HG03196 (cell line): Measurements from ENCODE around the gene TMEM17.

Source experiments
- ATAC-seq: cut with Tn5 transposase; IDR thresholded peaks from one replicate; pipeline ENCODE4 v1.9.1; 2021; ENCODE audit not compliant: unreplicated experiment

TMEM17 gene

GRCh38 chr2:62512384-62512783 lies 6.4 kb upstream of the TMEM17 start:
- ATAC-seq: no peak

GRCh38 chr2:62511636-62512035 lies 5.6 kb upstream of the TMEM17 start:
- ATAC-seq: no peak

GRCh38 chr2:62506421-62506750 lies 391 bp upstream of the TMEM17 start:
- ATAC-seq: peak; percentile 17

- no peak for ATAC-seq
Measured at GRCh38 chr2:62505109-62505749, 766 bp downstream of the TMEM17 start.

GRCh38 chr2:62504657-62505056 lies 1.3 kb downstream of the TMEM17 start:
- ATAC-seq: no peak

GRCh38 chr2:62501794-62502500 lies 4.0 kb downstream of the TMEM17 start:
- ATAC-seq: no peak

- ATAC-seq: no peak
Measured at GRCh38 chr2:62501069-62501468, 4.9 kb downstream of the TMEM17 start.

GRCh38 chr2:62499430-62500060 lies 6.5 kb downstream of the TMEM17 start:
- ATAC-seq: no peak

- ATAC-seq: no peak
Measured at GRCh38 chr2:62498739-62499138, 7.3 kb downstream of the TMEM17 start.

- ATAC-seq: no peak
Measured at GRCh38 chr2:62495761-62496160, 10.2 kb downstream of the TMEM17 start.

- ATAC-seq: no peak
Measured at GRCh38 chr2:62492048-62492447, 13.9 kb downstream of the TMEM17 start.

- ATAC-seq: no peak
Measured at GRCh38 chr2:62489702-62490101, 16.3 kb downstream of the TMEM17 start.

GRCh38 chr2:62489162-62489561 lies 16.8 kb downstream of the TMEM17 start:
- no peak for ATAC-seq

GRCh38 chr2:62486439-62486765 lies 19.6 kb downstream of the TMEM17 start:
- no peak for ATAC-seq

GRCh38 chr2:62485761-62486438 lies 20.1 kb downstream of the TMEM17 start:
- ATAC-seq: no peak

GRCh38 chr2:62482558-62483352 lies 23.2 kb downstream of the TMEM17 start:
- no peak for ATAC-seq

- no peak for ATAC-seq
Measured at GRCh38 chr2:62479917-62480316, 26.1 kb downstream of the TMEM17 start.

- no peak for ATAC-seq
Measured at GRCh38 chr2:62478093-62478580, 27.9 kb downstream of the TMEM17 start.

GRCh38 chr2:62477573-62477972 lies 28.4 kb downstream of the TMEM17 start:
- no peak for ATAC-seq

- no peak for ATAC-seq
Measured at GRCh38 chr2:62475172-62476011, 30.6 kb downstream of the TMEM17 start.
